ENCODE results near the gene KRTAP5-7. TPM values are rescaled to one million over a fixed set of nuclear protein-coding genes. Genes with fewer than 3 reads are reported as not detected.

KRTAP5-7 gene
- total and polyA plus RNA-seq, 2 of the 8 experiments (the other 6 are each of a cell fraction or from before 2014, with no cell fraction given), result not detected

DNA sequence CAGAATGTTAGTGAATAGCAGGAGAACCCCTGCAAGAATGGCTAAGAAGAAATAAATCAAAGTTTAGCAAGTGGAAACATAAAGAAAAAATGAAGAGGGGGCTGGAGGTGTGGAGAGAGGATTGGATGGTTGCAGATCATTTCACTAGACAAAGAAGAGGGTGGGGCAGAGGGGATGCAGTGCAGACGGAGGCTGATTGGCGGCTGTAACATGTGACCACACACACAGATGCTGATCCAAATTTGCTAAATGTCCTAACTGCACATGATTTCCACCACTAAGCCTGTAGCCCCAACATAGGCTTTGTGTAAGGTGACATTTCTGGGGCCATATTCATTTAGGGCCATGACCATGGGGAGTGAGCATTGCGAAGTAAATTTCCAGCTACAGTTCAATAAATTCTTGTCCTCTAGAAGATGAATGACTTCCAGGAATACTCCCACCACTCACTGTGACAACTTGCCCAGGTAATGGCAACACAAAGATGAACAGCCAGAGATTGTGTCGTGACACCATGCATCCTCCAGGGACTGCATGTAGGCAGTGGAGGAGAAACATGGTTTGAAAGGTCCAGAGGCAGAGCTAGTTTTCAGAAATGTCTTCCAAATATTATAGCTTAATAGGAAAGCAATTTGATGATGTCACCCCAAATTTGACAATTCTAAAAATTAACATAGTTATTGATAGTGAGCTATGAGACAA lies 48.8 kb downstream of the KRTAP5-7 start:
- no peak overlapping the region for H4K5ac ChIP-seq (ENCODE audit: insufficient read length, low read depth, low read length)
- TF ChIP-seq FOSL1 (IDR thresholded peaks at IDR 0.05; ENCODE audit: insufficient read depth, low read depth, low read length), result no peak
- TF ChIP-seq, protein P1, sequence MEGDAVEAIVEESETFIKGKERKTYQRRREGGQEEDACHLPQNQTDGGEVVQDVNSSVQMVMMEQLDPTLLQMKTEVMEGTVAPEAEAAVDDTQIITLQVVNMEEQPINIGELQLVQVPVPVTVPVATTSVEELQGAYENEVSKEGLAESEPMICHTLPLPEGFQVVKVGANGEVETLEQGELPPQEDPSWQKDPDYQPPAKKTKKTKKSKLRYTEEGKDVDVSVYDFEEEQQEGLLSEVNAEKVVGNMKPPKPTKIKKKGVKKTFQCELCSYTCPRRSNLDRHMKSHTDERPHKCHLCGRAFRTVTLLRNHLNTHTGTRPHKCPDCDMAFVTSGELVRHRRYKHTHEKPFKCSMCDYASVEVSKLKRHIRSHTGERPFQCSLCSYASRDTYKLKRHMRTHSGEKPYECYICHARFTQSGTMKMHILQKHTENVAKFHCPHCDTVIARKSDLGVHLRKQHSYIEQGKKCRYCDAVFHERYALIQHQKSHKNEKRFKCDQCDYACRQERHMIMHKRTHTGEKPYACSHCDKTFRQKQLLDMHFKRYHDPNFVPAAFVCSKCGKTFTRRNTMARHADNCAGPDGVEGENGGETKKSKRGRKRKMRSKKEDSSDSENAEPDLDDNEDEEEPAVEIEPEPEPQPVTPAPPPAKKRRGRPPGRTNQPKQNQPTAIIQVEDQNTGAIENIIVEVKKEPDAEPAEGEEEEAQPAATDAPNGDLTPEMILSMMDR (IDR thresholded peaks at IDR 0.05; ENCODE audit: control extremely low read depth in 1 of 3, insufficient read depth in 1 of 3, low read depth in 1 of 3, low read length in 3 of 3), result no peak
- TF ChIP-seq RAD21 (IDR thresholded peaks at IDR 0.05 in 1 of 2, conservative IDR thresholded peaks at IDR 0.05 in 1 of 2; ENCODE audit: low read depth in 2 of 2, low read length in 2 of 2), result no peak
- TF ChIP-seq BRCA1 (IDR thresholded peaks at IDR 0.05; ENCODE audit: low read depth, low read length), result no peak
- TF ChIP-seq GABPA (IDR thresholded peaks at IDR 0.05; ENCODE audit: borderline replicate concordance, insufficient read depth, low read length), result no peak

More for the DNA sequence above, 48.8 kb downstream of the KRTAP5-7 start:
- no peak overlapping the region for H2BK12ac ChIP-seq (ENCODE audit: low read depth, low read length)
- H3K4me2 ChIP-seq (ENCODE audit: insufficient read depth in 1 of 2, low read depth in 2 of 2, low read length in 2 of 2), result no peak overlapping the region
- peaks cover 0 to 5% of the 10 kb centered on the region in 2 experiments for H4K20me1 ChIP-seq (replicated peaks in 1 of 2; ENCODE audit: control insufficient read depth in 1 of 2, insufficient read depth in 2 of 2, low read length in 2 of 2)
- DNase-seq (ENCODE audit: low read depth in 1 of 2, low spot score in 2 of 2) (no peak), FAIRE-seq (no peak)
- H2BK15ac ChIP-seq (ENCODE audit: low read length), result no peak overlapping the region
- no peak overlapping the region for H3K9ac ChIP-seq (replicated peaks in 1 of 4; ENCODE audit: extremely low read depth in 1 of 4, low read depth in 3 of 4, low read length in 3 of 4)
- peaks cover 5% of the 10 kb centered on the region; the same call in 1 of the 2 replicates for H3K23me2 ChIP-seq (ENCODE audit: low read depth, low read length)
- no peaks in the 10 kb centered on the region for H3K79me1 ChIP-seq (ENCODE audit: low read depth, low read length)
- no peak overlapping the region for H3K4me3 ChIP-seq (ENCODE audit: extremely low read depth in 1 of 4, insufficient read depth in 2 of 4, low read depth in 3 of 4, low read length in 4 of 4)
- no peaks in the 10 kb centered on the region; a peak in 1 of 4 replicates for H3K79me2 ChIP-seq (ENCODE audit: control insufficient read depth in 1 of 2, insufficient read depth in 2 of 2, low read length in 2 of 2)
- H2BK20ac ChIP-seq (ENCODE audit: low read length), result no peak overlapping the region
- POLR2A ChIA-PET (ENCODE audit: partially characterized antibody), result no interaction called here
- no peak overlapping the region for H2AFZ ChIP-seq (ENCODE audit: low read length)
- CTCF ChIA-PET (ENCODE audit: partially characterized antibody), result interaction anchor here (0.6 to 5.4 kb wide), 3 partner anchors 12 to 450 kb away, joined by 3 to 37 read pairs (median 4); partner anchors contain the start of gene KRTAP5-10
- no peak overlapping the region for H4K91ac ChIP-seq (replicated peaks; ENCODE audit: insufficient read length, low read length)
- no peak overlapping the region for H2BK5ac ChIP-seq (ENCODE audit: low read depth, low read length)
- no peak overlapping the region for H3K23ac ChIP-seq (ENCODE audit: insufficient read length)
- WGBS, 2 experiments (ENCODE audit: extremely low coverage in 1 of 2, insufficient coverage in 1 of 2, insufficient read length in 1 of 2, insufficient replicate concordance in 2 of 2, low coverage in 1 of 2, low lambda C conversion rate in 2 of 2, missing lambda C conversion rate in 1 of 2), result 86% methylated on average over 4 of the region's 4 CpGs; no CpG with 5 or more reads in 1 of the 2 experiments
- no peaks in the 10 kb centered on the region; a peak in 1 of 7 replicates for H3K27me3 ChIP-seq (replicated peaks in 1 of 4; ENCODE audit: control insufficient read depth in 3 of 4, extremely low read depth in 1 of 4, insufficient read depth in 3 of 4, low read length in 3 of 4)
- H3K4me1 ChIP-seq (replicated peaks in 1 of 4; ENCODE audit: control insufficient read depth in 3 of 4, insufficient read depth in 4 of 4, low read length in 3 of 4), result peaks cover 0 to 5% (median 0%) of the 10 kb centered on the region in 4 experiments; a peak in 2 of 7 replicates
- H3K36me3 ChIP-seq (ENCODE audit: control insufficient read depth in 2 of 4, insufficient read depth in 4 of 4, low read length in 3 of 4), result no peaks in the 10 kb centered on the region
- no peak overlapping the region for H3K56ac ChIP-seq (replicated peaks; ENCODE audit: insufficient read length, low read depth, low read length)
- no peak overlapping the region for H3K14ac ChIP-seq (ENCODE audit: insufficient read length)
- no peak overlapping the region for H3K18ac ChIP-seq (ENCODE audit: extremely low read depth, low read length)
- H3K4ac ChIP-seq (replicated peaks; ENCODE audit: insufficient read length, low read depth, low read length), result no peak overlapping the region
- H3K27ac ChIP-seq (ENCODE audit: low read depth, low read length), result no peak overlapping the region
- no peak overlapping the region for H2BK120ac ChIP-seq (replicated peaks; ENCODE audit: low read depth, low read length)
- no peaks in the 10 kb centered on the region for H3K9me3 ChIP-seq (ENCODE audit: insufficient read depth in 2 of 2, low read depth in 1 of 2, low read length in 1 of 2)
- H4K8ac ChIP-seq (ENCODE audit: extremely low read depth, insufficient read depth, low read length), result no peak overlapping the region
- no peak overlapping the region for H2AK5ac ChIP-seq (ENCODE audit: low read depth, low read length)
